Esophagus squamous epithelium (tissue), 4 donors: ENCODE measurements around the gene AFAP1L2.

Source experiments
- POLR2A ChIP-seq, 4 donors: fragments of 450-650 bp; IDR thresholded peaks; one replicate each; pipeline ENCODE4 v1.6.1; 2017; ENCODE audit warnings: antibody characterized with exemption in 4 of 4, mild to moderate bottlenecking in 4 of 4, moderate library complexity in 3 of 4
- TF ChIP-seq, protein P1 (sequence below), 6 experiments: fragments of 450-650 bp in 4 of 6; fragments of 200-600 bp in 2 of 6; sonication (generic) in 2 of 6; IDR thresholded peaks; one replicate each; pipeline ENCODE4 v1.5.1; 2016 to 2019; ENCODE audit warnings: antibody characterized with exemption in 6 of 6, mild to moderate bottlenecking in 4 of 6, moderate library complexity in 4 of 6

DNA sequence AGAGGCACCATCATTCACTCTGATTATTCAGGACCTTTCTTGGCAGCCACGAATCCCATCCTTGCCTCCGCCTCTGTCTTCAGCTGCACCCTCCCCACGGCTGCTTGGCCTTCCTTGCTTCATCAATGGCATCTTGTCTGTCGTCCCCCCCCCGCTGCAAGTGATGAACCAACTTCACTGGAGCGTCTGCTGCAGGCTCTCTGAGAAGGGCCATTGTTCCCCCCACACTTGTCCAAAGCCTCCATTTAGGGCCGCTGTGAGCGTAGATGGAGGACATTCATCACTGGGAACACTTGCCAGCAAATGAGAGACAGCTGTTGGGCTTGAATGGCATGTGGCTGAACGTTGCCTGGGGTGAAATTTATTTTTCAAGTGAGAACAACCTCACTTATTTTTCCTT lies 20.1 kb downstream of the AFAP1L2 start:
- TF ChIP-seq, protein P1, sequence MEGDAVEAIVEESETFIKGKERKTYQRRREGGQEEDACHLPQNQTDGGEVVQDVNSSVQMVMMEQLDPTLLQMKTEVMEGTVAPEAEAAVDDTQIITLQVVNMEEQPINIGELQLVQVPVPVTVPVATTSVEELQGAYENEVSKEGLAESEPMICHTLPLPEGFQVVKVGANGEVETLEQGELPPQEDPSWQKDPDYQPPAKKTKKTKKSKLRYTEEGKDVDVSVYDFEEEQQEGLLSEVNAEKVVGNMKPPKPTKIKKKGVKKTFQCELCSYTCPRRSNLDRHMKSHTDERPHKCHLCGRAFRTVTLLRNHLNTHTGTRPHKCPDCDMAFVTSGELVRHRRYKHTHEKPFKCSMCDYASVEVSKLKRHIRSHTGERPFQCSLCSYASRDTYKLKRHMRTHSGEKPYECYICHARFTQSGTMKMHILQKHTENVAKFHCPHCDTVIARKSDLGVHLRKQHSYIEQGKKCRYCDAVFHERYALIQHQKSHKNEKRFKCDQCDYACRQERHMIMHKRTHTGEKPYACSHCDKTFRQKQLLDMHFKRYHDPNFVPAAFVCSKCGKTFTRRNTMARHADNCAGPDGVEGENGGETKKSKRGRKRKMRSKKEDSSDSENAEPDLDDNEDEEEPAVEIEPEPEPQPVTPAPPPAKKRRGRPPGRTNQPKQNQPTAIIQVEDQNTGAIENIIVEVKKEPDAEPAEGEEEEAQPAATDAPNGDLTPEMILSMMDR (IDR thresholded peaks at IDR 0.05): no peak
- no peak for TF ChIP-seq POLR2A (IDR thresholded peaks at IDR 0.05)
